ENCODE results near the gene NFKBIZ.
"Not testable (repeated sequence)": the region's sequence is repeated elsewhere in the genome, so short reads cannot be mapped to it uniquely, and the experiment has no call there.

NFKBIZ gene

DNA sequence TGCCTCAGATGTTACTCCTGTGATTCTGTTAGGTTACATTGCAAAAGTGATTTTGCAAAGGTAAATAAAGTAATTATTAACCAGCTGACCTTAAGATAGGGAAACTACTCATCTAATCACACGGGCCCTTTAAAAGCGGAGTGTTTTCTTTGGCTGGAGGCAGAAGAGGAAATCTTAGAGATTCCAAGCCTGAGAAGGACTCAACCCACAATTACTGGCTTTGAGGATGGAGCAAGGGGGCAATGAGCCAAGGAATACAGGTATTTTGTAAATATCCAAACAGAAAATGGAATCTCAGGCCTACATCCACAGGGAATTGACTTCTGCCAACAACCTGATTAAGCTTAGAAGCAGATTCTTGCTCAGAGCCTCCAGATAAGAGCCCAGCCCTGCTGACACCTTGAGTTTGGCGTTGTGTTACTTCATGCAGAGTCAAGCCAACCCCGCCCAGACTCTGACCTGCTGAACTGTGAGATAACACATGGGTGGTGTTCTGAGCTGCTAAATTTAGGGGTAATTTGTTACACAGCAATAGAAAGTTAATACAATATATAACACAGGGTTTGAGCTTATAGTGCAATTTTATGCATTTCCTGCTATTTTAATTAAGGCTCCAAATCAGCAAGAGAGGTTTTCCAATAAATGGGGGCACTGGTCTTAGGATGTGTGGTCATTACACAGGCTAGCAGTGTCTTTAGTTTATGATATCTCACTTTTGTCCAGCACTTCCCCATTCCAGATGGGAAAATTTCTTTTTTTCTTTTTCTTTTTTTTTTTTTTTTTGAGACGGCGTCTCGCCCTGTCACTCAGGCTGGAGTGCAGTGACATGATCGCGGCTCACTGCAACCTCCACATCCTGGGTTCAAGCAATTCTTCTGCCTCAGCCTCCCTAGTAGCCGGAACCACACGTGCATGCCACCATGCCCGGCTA is 19.5 kb downstream of the NFKBIZ start:
- no peak overlapping the region for H3K27ac ChIP-seq
- no peak for TF ChIP-seq FOXP2 (optimal IDR thresholded peaks at IDR 0.05; ENCODE audit: control extremely low read depth, extremely low read length, insufficient read depth)
- no peak for TF ChIP-seq EZH2 (IDR thresholded peaks at IDR 0.05)
- no peak for TF ChIP-seq POLR2AphosphoS5 (IDR thresholded peaks at IDR 0.05; ENCODE audit: borderline replicate concordance, low read depth, low read length)
- H3K4me3 ChIP-seq: no peak overlapping the region
- H3K9me3 ChIP-seq (ENCODE audit: low read depth, low read length): no peaks in the 10 kb centered on the region
- H3K36me3 ChIP-seq (ENCODE audit: insufficient read depth, low read length): no peaks in the 10 kb centered on the region
- no peak for DNase-seq (ENCODE audit: low read depth, low spot score)
- no peak overlapping the region for H3K9ac ChIP-seq (ENCODE audit: insufficient read length)

DNA sequence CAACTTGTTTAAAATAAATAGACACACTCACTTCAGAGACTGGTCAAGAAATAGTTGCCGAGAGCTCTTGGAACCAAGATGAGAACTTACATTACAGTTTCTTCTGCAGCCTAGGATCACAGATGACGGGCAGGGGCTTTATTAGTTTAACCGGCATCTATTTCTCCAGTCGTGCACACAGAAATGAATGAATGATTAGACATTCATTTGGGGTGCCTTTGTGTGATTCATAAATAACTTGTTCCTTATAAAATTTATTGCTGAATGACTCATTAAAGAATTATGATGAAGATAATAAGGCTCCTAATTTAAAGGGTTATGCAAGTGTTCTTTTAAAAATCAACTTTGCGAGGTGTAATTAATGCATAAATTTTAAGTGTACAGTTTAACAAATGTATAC is 20.8 kb downstream of the NFKBIZ start:
- H3K9me3 ChIP-seq (ENCODE audit: low read depth, low read length): no peaks in the 10 kb centered on the region
- TF ChIP-seq FOXP2 (optimal IDR thresholded peaks at IDR 0.05; ENCODE audit: control extremely low read depth, extremely low read length, insufficient read depth) (no peak), EZH2 (IDR thresholded peaks at IDR 0.05) (no peak), POLR2AphosphoS5 (IDR thresholded peaks at IDR 0.05; ENCODE audit: borderline replicate concordance, low read depth, low read length) (no peak)
- H3K4me3 ChIP-seq: no peak overlapping the region
- no peak overlapping the region for H3K9ac ChIP-seq (ENCODE audit: insufficient read length)
- no peak for DNase-seq (ENCODE audit: low read depth, low spot score)
- H3K27ac ChIP-seq: no peak overlapping the region
- no peaks in the 10 kb centered on the region for H3K36me3 ChIP-seq (ENCODE audit: insufficient read depth, low read length)

DNA sequence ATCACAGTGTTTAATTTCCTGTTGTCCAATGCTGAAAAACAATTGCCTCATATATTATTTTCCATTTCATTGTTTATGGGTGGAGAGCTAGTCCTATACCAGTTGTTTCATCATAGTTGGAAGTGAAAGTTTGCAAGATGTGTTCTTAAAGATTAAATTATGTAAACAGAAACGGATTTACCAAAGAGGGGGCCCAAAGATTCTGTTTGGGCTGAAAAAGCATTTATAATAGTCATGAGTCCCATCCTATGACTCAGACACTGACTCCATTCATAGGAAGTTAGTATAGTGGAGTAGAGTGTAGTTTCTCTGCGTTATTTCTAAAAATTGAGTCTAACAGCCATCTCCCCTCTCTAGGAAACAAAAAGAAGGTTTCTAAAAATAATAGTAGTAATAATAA is 24.3 kb downstream of the NFKBIZ start:
- Histone ChIP-seq H3K27ac (no peak overlapping the region), H3K9ac (ENCODE audit: insufficient read length) (no peak overlapping the region), H3K36me3 (ENCODE audit: insufficient read depth, low read length) (no peaks in the 10 kb centered on the region), H3K9me3 (ENCODE audit: low read depth, low read length) (no peaks in the 10 kb centered on the region), H3K4me3 (no peak overlapping the region)
- TF ChIP-seq POLR2AphosphoS5 (IDR thresholded peaks at IDR 0.05; ENCODE audit: borderline replicate concordance, low read depth, low read length): no peak
- TF ChIP-seq FOXP2 (optimal IDR thresholded peaks at IDR 0.05; ENCODE audit: control extremely low read depth, extremely low read length, insufficient read depth): no peak
- TF ChIP-seq EZH2 (IDR thresholded peaks at IDR 0.05): no peak
- DNase-seq (ENCODE audit: low read depth, low spot score): no peak

DNA sequence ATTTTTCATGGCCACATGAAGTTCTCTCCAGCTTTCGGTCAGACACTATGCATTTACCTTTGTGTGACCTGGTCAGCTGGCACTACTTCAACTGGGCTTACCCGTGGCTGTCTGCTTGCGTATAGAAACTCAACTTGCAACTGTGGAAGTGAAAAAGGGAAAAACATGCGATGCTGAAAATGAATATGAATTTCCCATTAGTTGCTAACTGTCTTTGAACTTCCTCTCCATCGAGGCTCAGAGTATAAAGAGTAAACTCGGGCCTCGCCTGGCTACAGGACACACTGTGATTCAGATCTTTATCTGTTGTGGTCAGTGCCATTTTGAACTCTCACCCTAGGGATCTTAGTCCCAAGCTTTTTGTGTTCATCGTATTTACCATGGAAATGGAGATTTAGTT is 26.8 kb downstream of the NFKBIZ start:
- Histone ChIP-seq H3K27ac (no peak overlapping the region), H3K9ac (ENCODE audit: insufficient read length) (no peak overlapping the region), H3K36me3 (ENCODE audit: insufficient read depth, low read length) (no peaks in the 10 kb centered on the region), H3K9me3 (ENCODE audit: low read depth, low read length) (no peaks in the 10 kb centered on the region), H3K4me3 (no peak overlapping the region)
- no peak for TF ChIP-seq POLR2AphosphoS5 (IDR thresholded peaks at IDR 0.05; ENCODE audit: borderline replicate concordance, low read depth, low read length)
- no peak for TF ChIP-seq EZH2 (IDR thresholded peaks at IDR 0.05)
- TF ChIP-seq FOXP2 (optimal IDR thresholded peaks at IDR 0.05; ENCODE audit: control extremely low read depth, extremely low read length, insufficient read depth): no peak
- no peak for DNase-seq (ENCODE audit: low read depth, low spot score)

DNA sequence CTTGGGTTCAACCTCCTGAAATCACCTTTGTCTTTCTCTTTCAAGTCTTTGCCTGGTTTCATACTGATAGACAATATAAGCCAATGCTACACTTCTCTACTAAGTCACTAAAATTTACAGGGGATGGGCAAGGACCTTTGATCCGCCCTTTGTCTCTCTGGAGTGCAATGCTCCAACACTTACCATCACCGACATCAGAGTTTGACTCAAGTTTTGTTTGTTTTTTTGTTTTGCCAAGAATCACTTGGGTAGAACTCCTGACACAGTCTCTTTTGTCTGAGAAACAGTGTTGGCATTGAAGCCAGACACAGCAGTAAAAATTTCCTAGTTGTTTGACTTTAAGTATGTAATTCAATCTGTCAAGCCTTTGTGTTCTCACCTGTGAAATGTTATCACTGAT is 29.3 kb downstream of the NFKBIZ start:
- no peaks in the 10 kb centered on the region for H3K36me3 ChIP-seq (ENCODE audit: insufficient read depth, low read length)

DNA sequence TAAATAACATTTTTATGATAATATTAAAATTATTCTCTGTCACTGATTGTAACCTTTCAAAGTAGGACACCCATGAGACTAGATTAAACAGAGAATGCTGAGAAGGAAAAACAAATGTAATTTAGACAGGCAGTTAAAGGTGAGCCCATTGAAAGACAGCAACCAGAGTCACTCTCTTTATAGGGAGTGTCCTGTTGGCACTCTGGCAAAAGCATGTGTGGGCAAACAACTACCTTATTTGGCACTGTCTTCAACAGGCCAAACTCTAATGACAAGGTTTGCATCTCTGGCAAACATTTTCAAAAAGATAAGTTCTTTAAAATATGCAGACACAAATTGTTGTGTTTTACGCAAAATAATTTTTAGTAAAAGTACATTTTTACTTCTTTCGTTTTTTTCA is 29.8 kb downstream of the NFKBIZ start:
- no peak overlapping the region for H3K9ac ChIP-seq (ENCODE audit: insufficient read length)
- no peak for DNase-seq (ENCODE audit: low read depth, low spot score)
- no peaks in the 10 kb centered on the region for H3K36me3 ChIP-seq (ENCODE audit: insufficient read depth, low read length)
- no peaks in the 10 kb centered on the region for H3K9me3 ChIP-seq (ENCODE audit: low read depth, low read length)
- TF ChIP-seq POLR2AphosphoS5 (IDR thresholded peaks at IDR 0.05; ENCODE audit: borderline replicate concordance, low read depth, low read length) (no peak), EZH2 (IDR thresholded peaks at IDR 0.05) (no peak), FOXP2 (optimal IDR thresholded peaks at IDR 0.05; ENCODE audit: control extremely low read depth, extremely low read length, insufficient read depth) (no peak)
- H3K4me3 ChIP-seq: no peak overlapping the region
- no peak overlapping the region for H3K27ac ChIP-seq

More for the DNA sequence above, 29.3 kb downstream of the NFKBIZ start:
- no peaks in the 10 kb centered on the region for H3K9me3 ChIP-seq (ENCODE audit: low read depth, low read length)
- H3K4me3 ChIP-seq: no peak overlapping the region
- H3K9ac ChIP-seq (ENCODE audit: insufficient read length): no peak overlapping the region
- TF ChIP-seq EZH2 (IDR thresholded peaks at IDR 0.05) (no peak), POLR2AphosphoS5 (IDR thresholded peaks at IDR 0.05; ENCODE audit: borderline replicate concordance, low read depth, low read length) (no peak), FOXP2 (optimal IDR thresholded peaks at IDR 0.05; ENCODE audit: control extremely low read depth, extremely low read length, insufficient read depth) (no peak)
- DNase-seq (ENCODE audit: low read depth, low spot score): no peak
- no peak overlapping the region for H3K27ac ChIP-seq

DNA sequence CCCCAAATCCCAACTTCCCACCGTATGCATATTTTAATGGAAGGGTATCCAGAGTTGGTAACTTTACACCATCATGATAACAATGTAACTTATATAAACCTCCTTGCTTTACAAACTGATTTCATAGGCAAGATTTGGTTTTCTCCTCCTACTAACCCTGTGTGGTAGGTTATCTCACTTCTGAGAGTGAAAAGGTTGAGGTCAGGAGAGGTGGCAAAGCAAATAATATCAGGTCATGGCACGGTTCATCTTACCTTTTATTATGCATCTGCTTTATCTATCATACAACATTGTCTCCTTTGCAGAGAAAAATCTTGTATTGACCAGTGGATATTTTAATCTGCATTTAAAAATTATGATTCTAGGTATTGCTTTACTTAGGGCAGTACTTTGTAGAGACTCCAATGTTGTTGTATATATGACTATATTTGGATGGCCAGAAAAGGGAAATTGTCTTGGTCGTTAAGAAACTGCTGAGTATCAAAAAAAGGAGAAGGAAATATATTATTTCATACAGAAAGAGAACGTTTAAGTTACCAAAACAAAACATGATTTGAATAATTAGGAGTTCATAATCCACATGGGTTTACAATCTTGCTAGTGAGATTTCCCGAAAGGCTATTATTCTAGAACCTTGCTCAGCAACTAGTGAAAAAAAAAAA is 30.4 kb downstream of the NFKBIZ start:
- Histone ChIP-seq H3K27ac (no peak overlapping the region), H3K9ac (ENCODE audit: insufficient read length) (no peak overlapping the region)
- no peak for DNase-seq (ENCODE audit: low read depth, low spot score)

DNA sequence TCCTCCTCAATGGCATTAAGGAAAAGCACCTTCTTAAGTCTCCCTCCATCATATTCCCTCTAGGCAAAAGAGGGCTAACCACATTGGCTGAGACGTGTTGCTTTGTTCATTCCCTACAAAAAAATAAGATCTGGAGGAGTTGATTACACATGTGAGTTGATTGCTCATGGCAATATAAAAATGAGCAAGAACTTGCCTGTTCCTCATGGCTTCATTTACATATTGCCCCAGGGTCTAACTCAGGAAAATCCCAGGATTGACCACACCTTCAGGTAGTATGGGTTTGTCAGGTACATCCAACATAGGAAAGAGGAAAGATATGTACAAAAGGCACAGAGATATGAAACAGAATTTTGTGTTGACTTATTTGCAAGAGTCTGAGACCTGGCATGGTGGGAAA is 35.5 kb downstream of the NFKBIZ start:
- no peak for DNase-seq (ENCODE audit: low read depth, low spot score)
- TF ChIP-seq FOXP2 (optimal IDR thresholded peaks at IDR 0.05; ENCODE audit: control extremely low read depth, extremely low read length, insufficient read depth) (no peak), POLR2AphosphoS5 (IDR thresholded peaks at IDR 0.05; ENCODE audit: borderline replicate concordance, low read depth, low read length) (no peak), EZH2 (IDR thresholded peaks at IDR 0.05) (no peak)
- Histone ChIP-seq H3K9ac (ENCODE audit: insufficient read length) (no peak overlapping the region), H3K4me3 (no peak overlapping the region), H3K36me3 (ENCODE audit: insufficient read depth, low read length) (no peaks in the 10 kb centered on the region), H3K27ac (no peak overlapping the region), H3K9me3 (ENCODE audit: low read depth, low read length) (no peaks in the 10 kb centered on the region)

More for the DNA sequence above, 30.4 kb downstream of the NFKBIZ start:
- H3K9me3 ChIP-seq (ENCODE audit: low read depth, low read length): no peaks in the 10 kb centered on the region
- no peak for TF ChIP-seq POLR2AphosphoS5 (IDR thresholded peaks at IDR 0.05; ENCODE audit: borderline replicate concordance, low read depth, low read length)
- no peak for TF ChIP-seq EZH2 (IDR thresholded peaks at IDR 0.05)
- no peak for TF ChIP-seq FOXP2 (optimal IDR thresholded peaks at IDR 0.05; ENCODE audit: control extremely low read depth, extremely low read length, insufficient read depth)
- no peak overlapping the region for H3K4me3 ChIP-seq
- H3K36me3 ChIP-seq (ENCODE audit: insufficient read depth, low read length): no peaks in the 10 kb centered on the region

DNA sequence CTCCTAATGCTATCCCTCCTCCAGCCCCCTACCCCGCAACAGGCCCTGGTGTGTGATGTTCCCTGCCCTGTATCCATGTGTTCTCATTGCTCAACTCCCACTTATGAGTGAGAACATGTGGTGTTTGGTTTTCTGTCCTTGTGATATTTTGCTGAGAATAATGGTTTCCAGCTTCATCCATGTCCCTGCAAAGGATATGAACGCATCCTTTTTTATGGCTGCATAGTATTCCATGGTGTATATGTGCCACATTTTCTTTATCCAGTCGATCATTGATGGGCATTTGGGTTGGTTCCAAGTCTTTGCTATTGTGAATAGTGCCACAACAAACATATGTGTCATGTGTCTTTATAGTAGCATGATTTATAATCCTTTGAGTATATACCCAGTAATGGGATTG is 36.3 kb downstream of the NFKBIZ start:
- not testable (repeated sequence) for H3K36me3 ChIP-seq (ENCODE audit: insufficient read depth, low read length); H3K4me3 ChIP-seq; DNase-seq (ENCODE audit: low read depth, low spot score); H3K9me3 ChIP-seq (ENCODE audit: low read depth, low read length); H3K27ac ChIP-seq; H3K9ac ChIP-seq (ENCODE audit: insufficient read length)
